OCI-M2 (cell line): Measurements from ENCODE around the gene WWTR1.

ENCODE experiments used
- DNase-seq: peaks from one replicate; lab custom pipeline; 2025; ENCODE audit not compliant: unreplicated experiment; lab: John Stamatoyannopoulos, UW

The WWTR1 gene

GRCh38 chr3:149655826-149656574 is 1.8 kb downstream of the WWTR1 start:
- no peak for DNase-seq

GRCh38 chr3:149654188-149654601 is 3.6 kb downstream of the WWTR1 start:
- no peak for DNase-seq

DNA sequence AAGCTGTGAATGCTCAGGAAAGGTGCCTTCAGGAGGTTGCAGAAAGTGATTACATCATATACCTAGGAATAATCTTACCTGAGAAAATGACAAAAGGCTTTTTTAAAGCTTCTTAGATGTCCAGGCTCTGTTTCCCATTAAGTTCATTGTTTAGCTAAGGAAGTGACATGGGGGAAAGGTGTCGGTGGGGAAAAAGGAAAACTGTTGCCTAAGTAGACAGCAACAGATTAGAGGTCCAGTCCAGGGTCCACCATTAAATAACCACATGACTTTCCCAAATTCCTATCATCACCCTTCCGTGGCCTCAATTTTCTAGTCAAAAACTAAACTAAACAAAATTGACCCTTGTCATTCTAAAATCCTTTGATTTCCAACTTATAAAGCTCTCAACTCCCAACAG is 4.3 kb downstream of the WWTR1 start:
- no peak for DNase-seq

DNA sequence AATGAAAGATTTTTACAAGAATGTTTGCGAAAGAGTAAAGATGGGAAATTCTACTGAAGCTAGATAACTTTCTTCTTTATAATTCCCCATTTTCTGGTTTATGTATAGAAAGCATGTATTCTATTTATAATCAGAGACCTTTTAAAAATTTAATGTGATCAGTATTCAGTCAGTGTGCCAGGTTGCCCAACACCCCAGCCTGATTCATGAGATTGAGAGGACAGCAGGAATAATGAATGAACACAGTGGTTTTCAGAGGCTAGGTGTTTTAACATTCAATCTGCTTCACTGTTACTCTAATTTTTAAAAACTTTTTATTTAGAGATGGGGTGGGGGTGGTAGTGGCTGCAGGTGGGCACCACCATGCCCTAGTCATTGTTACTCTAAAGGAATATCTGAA is 4.7 kb downstream of the WWTR1 start:
- no peak for DNase-seq

DNA sequence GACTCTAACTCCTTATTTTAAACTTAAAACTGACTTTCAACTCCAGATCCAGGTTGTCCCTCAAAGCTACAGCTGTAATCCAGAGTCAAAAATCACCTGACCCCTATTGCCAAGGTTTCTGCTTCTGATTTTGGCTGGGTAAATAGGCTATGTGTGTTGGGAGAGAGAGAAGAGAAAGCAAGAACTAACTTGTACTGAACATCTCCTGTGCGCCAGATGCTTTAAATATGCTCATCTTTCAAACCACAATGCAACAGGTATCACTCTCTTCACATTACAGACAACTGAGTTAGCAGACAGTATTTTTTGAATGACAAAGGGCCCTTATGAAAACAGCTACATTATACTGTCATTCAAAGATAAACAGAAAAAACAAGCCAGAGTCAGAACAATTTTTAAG is 7.0 kb downstream of the WWTR1 start:
- no peak for DNase-seq

GRCh38 chr3:149648525-149648924 is 9.3 kb downstream of the WWTR1 start:
- no peak for DNase-seq

GRCh38 chr3:149647812-149648211 is 10.0 kb downstream of the WWTR1 start:
- DNase-seq = no peak

GRCh38 chr3:149647285-149647684 is 10.5 kb downstream of the WWTR1 start:
- no peak for DNase-seq

DNA sequence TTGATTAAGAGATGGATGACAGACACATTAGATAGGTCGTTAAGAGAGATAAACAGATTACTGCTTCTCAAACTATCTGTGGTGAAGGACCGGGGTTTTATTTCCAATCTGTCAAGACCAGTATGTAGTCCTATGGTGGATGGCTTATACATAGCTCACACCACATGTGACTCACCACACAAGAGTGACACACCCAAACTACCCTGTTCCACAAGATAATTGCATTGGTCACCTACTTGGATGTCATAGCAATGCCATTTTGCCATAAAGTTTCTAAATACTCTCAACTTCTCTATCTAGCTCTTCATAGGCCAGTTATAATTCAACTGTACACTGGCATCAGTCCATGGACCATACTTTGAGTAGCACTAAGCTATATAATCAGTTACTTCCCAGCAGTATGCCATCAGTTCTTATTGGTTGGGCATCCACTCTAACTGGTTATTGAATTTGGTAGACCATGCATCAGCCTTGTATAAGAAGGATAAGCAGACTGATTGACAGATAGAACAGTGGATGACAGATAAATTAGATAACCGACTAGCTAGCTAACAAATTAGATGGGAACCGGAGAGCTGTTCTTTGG is 11.6 kb downstream of the WWTR1 start:
- DNase-seq = no peak

DNA sequence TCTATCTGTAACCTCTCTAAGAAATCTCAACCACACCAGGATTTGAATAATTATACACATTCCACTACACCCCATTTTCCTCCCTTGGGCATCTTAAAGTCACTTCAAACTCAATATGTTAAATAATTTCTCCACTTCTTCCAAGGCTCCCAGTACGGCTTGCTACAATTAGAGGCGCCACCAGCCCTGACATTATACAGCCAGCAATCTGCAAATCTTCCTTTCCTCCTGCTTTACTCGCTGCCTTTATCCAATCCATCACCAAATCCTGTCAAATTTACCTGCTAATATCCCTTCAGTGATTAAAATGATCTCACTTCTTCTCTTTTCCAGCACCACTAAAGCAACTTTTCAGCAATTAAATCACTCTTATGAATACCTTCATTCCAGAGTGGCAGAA is 13.9 kb downstream of the WWTR1 start:
- no peak for DNase-seq

- no peak for DNase-seq
These were observed 14.4 kb downstream of the WWTR1 start for GRCh38 chr3:149643482-149643798.

- no peak for DNase-seq
These were observed 16.7 kb downstream of the WWTR1 start for GRCh38 chr3:149640976-149641728.

DNA sequence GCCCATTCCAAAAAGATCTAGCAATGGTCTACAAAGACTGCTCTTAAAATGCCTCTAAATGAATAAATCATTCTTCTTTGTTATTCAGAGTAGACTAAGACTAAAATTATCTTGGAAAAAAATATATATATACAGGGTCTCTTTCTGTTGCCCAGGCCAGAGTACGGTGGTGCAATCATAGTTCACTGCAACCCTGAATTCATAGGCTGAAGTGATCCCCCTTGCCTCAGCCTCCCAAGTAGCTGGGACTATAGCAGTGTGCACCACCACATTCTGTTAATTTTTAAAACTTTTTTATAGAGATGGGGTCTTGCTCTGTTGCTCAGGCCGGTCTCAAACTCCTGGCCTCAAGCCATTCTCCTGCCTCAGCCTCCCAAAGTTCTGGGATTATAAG is 18.7 kb downstream of the WWTR1 start:
- no peak for DNase-seq

DNA sequence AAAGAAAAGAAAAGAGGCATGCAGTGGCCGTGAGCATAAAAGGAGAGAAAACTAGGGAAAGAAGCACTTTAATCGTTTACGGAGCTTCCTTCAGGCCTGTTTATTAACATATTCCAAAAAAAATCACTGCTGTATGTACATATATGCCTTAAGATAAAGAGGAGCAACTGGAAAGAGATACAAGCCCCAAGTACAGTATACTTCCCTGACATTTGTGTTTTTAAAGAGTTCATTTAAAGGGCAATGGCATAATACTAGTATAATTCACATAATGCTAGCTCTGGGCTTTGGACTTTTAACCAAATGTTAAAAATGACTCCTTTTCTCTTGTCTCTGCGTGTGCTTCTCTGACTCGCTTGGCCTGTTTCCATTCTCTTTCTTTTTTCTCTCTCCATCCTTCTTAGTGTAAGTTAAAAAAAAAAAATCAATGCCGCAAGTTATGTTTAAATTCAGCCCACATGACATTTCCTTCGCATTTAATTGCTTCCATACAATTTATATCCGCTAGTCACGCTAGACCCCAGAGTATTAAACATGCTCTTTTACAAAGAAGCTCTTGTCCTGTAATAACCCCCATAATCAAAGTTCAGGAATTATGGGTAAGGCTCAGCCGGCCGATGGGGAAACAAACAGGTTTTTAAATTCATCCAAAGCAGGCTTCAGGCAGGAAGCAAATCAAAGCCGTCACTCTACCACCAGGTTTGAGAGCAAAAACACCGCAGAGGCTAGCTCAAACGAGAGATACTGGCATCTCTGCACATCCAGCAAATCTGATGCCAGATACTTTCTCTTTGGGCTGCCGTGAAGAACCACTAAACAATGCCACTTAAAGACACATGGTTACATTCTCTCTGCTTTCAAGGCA is 19.4 kb downstream of the WWTR1 start:
- no peak for DNase-seq

DNA sequence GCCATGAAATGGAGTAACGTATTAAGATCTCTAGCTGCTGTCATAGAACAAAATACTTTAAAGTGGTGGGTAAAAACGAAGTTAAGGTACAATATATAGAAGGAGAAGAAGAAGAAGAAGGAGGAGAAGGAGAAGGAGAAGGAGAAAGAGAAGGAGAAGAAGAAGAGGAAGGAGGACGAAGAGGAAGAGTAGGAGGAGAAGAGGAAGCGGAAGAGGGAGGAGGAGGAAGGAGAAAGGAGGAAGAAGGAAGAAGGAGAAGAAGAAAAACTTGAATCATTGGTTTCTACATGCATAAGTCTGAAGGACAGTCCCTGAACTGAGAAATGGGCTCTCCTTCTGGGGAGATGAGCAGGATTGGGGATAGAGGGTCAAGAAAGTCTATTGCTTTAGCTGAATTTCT is 22.4 kb downstream of the WWTR1 start:
- DNase-seq = no peak

- DNase-seq = no peak
These were observed 23.3 kb downstream of the WWTR1 start for GRCh38 chr3:149634573-149634972.

DNA sequence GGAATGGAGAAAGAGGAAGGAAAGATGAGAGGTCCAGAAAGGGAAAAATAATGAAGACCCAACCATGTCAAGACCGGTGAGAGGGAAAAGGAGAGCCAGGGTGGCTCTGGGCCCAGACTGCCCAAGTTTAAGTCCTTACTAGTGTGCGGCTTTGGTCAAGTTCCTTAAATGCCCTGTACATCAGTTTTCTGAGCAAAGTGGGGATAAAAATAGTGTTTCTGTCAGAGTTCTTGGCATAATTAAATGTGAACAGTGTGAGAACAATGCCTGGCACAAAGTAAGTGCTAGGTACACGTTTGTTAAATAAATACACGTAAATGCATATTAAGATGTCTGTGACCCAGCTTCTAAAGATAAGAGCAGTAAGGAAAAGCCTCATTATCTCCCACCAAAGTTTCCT is 23.8 kb downstream of the WWTR1 start:
- DNase-seq = no peak

DNA sequence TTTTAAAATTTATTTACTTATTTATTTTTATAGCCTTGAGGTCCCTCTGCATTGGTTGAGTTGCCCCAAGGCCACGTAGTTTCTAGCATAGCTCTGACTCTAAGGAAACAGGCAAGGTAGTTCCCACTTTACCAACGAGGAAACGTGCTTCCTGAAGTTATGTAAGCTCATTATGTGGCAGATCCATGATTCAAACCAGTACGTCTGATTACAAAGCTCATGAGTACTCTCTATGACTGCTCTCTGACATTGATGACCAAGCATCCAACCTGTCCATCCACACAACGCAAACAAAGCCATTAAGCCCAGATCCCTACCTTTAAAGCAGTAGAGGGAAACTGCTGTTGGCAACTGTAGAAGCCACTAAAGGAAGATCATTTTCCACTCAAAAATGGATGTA is 25.6 kb downstream of the WWTR1 start:
- no peak for DNase-seq

- no peak for DNase-seq
These were observed 27.0 kb downstream of the WWTR1 start for GRCh38 chr3:149630806-149631205.

- no peak for DNase-seq
These were observed 28.7 kb downstream of the WWTR1 start for GRCh38 chr3:149628957-149629670.

GRCh38 chr3:149626671-149627070 is 31.2 kb downstream of the WWTR1 start:
- no peak for DNase-seq
